ENCODE results near the gene ARHGAP4.

Gene ARHGAP4

DNA sequence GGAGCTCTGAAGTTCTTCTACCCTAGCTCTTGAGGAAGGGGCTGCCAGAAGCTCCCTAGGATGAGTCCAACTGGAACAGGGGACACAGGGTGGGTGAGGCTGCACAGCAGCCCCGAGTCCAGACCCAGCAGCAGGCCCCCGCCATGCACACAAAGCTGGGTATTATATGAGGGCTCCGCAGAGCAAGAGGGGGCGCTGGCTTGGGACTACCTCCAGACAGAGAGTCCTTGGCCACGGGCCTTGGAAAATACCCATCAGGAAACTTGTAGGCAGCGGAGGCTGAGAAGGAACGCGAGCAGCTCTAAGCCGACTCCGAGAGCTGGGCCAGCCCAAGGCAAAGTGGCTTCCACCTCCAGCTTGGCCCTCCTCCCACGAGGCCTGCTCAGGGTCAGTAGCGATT, 37.5 kb upstream of the ARHGAP4 start:
- TF ChIP-seq, protein P1, sequence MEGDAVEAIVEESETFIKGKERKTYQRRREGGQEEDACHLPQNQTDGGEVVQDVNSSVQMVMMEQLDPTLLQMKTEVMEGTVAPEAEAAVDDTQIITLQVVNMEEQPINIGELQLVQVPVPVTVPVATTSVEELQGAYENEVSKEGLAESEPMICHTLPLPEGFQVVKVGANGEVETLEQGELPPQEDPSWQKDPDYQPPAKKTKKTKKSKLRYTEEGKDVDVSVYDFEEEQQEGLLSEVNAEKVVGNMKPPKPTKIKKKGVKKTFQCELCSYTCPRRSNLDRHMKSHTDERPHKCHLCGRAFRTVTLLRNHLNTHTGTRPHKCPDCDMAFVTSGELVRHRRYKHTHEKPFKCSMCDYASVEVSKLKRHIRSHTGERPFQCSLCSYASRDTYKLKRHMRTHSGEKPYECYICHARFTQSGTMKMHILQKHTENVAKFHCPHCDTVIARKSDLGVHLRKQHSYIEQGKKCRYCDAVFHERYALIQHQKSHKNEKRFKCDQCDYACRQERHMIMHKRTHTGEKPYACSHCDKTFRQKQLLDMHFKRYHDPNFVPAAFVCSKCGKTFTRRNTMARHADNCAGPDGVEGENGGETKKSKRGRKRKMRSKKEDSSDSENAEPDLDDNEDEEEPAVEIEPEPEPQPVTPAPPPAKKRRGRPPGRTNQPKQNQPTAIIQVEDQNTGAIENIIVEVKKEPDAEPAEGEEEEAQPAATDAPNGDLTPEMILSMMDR (IDR thresholded peaks at IDR 0.05; ENCODE audit: control insufficient read depth, insufficient read depth, low read depth, low read length, missing control alignments) = no peak
- no peak for DNase-seq (ENCODE audit: low read depth)
- no peak overlapping the region for H3K4me3 ChIP-seq (ENCODE audit: control insufficient read depth, low read depth, low read length)

DNA sequence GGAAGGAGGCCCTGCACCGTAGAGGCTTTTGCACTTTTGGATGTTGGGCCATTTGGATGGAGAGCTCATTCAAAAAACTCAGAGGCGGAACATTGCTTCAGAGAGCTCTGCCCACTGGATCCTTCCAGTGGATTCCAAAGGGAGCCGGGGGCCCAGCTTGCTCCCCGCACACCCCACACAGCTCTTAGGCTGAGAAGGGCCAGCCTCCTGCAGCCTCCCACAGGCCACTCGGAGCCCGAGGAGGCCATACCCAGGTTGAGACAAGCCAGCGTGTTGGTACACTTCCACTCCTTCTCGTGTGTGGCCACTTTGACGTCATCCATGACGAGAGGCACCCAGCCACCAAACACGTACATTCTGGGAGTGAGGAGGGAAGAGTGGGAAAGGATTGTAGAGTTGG, 35.2 kb upstream of the ARHGAP4 start:
- H3K4me3 ChIP-seq (ENCODE audit: control insufficient read depth, low read depth, low read length) = no peak overlapping the region
- DNase-seq (ENCODE audit: low read depth) = no peak
- TF ChIP-seq, protein P1 (IDR thresholded peaks at IDR 0.05; ENCODE audit: control insufficient read depth, insufficient read depth, low read depth, low read length, missing control alignments) = no peak

DNA sequence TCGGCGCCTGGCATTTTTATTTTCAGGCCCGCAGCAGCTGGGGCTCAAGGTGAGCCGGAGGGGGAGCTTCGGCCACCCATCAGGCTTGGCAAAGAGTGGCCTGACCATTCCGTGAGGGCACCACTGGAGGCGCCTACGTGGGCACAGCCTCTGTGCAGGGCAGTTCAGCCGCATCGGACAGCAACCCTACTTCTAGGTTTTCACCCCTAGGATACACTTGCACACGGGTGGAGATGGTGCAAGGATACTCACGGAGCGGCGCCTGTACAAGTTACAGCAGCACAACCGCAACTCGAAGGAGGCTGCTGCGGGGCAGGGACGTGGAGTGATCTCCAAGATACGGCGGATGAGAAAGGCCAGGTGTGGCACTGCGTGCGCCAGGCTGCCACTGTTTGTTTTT, 34.7 kb upstream of the ARHGAP4 start:
- TF ChIP-seq, protein P1 (IDR thresholded peaks at IDR 0.05; ENCODE audit: control insufficient read depth, insufficient read depth, low read depth, low read length, missing control alignments) = no peak
- DNase-seq (ENCODE audit: low read depth) = no peak
- H3K4me3 ChIP-seq (ENCODE audit: control insufficient read depth, low read depth, low read length) = no peak overlapping the region

DNA sequence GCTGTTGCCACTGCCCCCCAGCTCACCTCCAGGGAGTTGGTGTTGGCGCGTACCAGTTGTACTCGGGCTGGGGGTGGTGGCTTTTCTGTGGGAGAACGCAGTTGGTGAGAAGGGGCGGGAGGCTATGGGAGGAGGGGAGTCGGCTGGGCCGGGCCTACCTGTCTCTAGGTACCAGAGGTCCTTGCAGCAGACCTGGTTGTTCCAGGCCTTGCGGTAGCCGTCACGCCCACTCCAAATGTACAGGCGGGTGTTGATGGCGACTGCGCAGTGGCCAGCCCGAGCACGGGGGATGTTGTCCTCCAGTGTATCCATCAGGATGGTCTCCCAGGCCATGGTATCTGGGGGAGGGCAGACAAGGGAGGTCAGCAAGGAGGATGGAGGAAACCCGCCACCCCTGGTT, 34.0 kb upstream of the ARHGAP4 start:
- no peak for DNase-seq (ENCODE audit: low read depth)
- no peak overlapping the region for H3K4me3 ChIP-seq (ENCODE audit: control insufficient read depth, low read depth, low read length)
- TF ChIP-seq, protein P1 (IDR thresholded peaks at IDR 0.05; ENCODE audit: control insufficient read depth, insufficient read depth, low read depth, low read length, missing control alignments) = no peak

DNA sequence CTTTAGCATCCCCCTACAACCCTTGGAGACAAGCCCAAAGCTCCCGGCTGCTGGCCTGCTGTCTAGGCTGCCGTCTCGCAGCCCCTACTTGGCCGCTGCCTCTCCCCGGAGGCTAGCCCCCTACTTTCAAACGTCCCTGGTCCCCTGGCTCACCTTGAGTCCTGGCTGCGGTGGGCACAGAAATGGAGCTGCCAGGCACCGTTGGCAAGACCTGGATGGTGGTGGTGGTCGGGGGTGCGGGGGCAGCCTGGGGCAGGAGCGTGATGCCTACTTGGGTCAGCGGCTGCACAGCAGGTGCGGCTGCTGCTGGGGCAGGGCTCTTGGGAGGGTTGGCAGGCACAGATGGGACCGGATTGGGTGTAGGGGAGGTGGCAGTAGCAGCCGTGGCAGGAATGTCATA, 33.6 kb upstream of the ARHGAP4 start:
- TF ChIP-seq, protein P1 (IDR thresholded peaks at IDR 0.05; ENCODE audit: control insufficient read depth, insufficient read depth, low read depth, low read length, missing control alignments) = no peak
- no peak overlapping the region for H3K4me3 ChIP-seq (ENCODE audit: control insufficient read depth, low read depth, low read length)
- DNase-seq (ENCODE audit: low read depth) = no peak

DNA sequence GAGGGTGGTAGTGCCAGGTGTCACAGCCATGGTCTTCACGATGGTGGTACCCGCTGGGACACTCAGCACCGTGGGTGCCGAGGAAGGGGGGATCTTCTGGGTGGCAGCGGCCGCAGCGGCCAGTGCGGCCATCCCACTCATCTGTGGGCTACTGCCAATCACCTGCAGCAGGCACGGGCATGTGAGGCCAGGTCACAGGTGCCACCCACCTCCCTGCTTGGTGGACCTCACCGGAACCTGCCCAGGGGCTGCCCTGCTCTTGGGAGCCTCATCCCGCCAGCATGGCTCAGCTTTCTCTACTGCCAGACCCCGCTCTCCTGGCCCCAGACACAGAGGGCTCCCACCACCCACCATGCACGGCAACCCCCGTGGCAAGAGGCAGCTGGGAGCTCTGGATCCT, 32.5 kb upstream of the ARHGAP4 start:
- DNase-seq (ENCODE audit: low read depth) = no peak
- H3K4me3 ChIP-seq (ENCODE audit: control insufficient read depth, low read depth, low read length) = no peak overlapping the region
- TF ChIP-seq, protein P1 (IDR thresholded peaks at IDR 0.05; ENCODE audit: control insufficient read depth, insufficient read depth, low read depth, low read length, missing control alignments) = no peak

DNA sequence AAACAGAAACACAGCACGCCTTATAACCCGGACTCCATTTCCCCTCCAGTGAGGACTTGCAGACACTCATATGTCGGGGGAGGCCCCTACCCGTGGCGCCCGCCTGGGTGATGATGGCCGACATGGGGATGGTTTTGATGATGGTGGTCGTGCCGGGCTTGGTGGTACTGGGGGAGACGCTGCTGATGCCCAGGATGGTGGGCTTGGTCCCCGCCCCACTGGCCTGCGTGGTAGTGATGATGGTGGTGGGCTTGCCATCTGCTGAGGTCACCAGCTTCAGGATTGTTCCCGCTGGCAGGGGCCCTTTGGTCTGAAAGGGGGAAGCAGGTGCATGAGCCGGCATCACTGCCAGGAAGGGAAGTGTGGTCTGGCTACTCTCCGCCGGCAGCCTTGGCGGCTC, 31.2 kb upstream of the ARHGAP4 start:
- TF ChIP-seq, protein P1 (IDR thresholded peaks at IDR 0.05; ENCODE audit: control insufficient read depth, insufficient read depth, low read depth, low read length, missing control alignments) = no peak
- no peak for DNase-seq (ENCODE audit: low read depth)

More for the DNA sequence above, 31.2 kb upstream of the ARHGAP4 start:
- no peak overlapping the region for H3K4me3 ChIP-seq (ENCODE audit: control insufficient read depth, low read depth, low read length)

Measured in AG09309 (cell line).